NCI-H1092 treated with DMSO at 0.1 percent for 48 hours (cell line): ENCODE results near the gene PSORS1C1.
"Not testable (repeated sequence)": the region's sequence is repeated elsewhere in the genome, so short reads cannot be mapped to it uniquely, and the experiment has no call there.

Source experiments
- DNase-seq: peaks from one replicate; lab custom pipeline; 2025; lab: John Stamatoyannopoulos, UW

PSORS1C1 gene

DNA sequence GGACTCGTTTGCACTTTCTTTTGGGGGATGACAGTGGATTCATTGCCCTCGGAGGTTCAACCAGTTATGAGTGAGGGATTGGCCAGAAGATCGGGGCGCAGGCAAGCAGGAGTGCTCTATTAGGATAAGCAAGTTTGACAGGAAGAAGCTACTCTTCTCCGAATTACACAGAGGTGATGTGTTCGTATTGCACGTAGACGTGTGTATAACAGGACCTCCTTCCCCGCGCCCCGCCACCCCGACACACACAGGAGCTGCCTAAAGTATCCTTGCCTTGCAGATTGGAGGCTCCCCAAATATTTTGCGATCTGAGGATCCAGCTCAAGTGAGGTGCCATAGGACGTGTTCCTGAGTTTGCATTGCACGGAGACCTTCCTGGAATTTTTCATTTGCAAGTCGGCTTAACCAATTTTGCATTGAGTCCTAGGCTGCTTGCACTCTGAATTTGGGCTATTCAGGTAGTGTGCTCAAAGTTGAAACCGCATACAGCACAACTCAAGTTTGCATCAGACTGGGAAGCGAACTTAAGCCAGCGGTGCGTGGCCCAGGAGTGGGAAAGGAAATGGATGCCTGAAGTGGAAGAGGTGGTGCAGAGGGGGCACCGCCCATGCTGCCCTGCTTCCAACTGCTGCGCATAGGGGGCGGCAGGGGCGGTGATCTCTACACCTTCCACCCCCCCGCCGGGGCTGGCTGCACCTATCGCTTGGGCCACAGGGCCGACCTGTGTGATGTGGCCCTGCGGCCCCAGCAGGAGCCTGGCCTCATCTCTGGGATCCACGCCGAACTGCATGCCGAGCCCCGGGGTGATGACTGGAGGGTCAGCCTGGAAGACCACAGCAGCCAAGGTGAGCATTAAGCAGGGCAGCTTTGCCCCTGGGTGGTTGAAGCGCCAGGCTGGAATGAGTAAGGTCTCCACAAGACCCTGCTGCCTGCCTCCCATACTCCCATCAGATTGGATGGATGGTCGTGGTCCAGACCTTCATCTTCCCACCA, 44.6 kb downstream of the PSORS1C1 start:
- no peak for DNase-seq

DNA sequence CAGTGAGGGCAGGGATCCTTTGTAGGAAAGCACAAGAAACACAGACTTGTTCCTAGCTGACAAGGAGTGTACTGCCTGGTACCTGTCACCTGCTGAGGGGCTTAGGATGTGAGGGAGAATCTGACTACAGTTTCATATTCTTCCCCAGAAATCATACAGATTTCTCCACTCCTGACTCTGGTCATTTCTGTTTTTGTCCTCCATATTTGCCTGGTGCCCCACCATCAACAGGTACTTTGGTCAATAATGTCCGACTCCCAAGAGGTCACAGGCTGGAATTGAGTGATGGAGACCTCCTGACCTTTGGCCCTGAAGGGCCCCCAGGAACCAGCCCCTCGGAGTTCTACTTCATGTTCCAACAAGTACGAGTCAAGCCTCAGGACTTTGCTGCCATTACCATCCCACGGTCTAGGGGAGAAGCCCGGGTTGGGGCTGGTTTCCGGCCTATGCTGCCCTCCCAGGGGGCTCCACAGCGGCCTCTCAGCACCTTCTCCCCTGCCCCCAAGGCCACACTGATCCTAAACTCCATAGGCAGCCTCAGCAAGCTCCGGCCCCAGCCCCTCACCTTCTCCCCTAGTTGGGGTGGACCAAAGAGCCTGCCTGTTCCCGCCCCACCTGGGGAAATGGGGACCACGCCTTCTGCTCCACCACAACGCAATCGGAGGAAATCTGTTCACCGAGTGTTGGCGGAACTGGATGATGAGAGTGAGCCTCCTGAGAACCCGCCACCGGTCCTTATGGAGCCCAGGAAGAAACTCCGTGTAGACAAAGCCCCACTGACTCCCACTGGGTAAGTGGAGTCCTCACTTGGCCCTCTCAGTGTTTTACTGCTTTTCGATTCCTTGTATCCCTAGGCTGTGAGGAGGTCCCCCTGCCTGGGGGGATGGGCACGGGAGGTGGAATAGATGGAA, 46.9 kb downstream of the PSORS1C1 start:
- DNase-seq, result no peak

DNA sequence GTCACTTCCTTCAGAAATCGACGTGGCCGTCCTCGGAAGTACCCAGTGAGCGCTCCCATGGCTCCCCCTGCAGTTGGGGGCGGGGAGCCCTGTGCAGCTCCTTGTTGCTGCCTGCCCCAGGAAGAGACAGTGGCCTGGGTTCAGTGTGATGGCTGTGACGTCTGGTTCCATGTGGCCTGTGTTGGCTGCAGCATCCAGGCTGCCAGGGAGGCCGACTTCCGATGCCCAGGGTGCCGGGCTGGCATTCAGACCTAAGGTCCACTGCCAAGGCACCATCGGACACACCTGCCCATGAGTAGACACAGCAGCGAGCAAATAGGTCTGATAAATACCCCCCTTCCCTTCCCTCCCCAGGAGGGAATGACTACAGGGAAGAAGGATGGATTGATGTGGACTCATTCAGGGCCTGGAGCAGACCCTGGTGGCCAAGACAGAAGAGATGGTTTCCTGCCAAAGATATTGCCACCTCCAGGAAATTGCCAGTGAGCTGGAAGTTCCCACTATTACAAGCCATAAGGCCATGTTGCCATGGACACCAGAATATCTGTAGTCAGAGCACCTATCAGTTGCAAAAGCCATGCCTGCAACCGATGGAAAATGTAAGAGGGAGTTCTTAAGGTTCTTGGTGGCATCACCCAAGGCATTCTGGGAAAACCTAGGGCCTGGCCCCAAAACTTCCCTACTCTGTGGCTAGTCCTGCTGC, 48.0 kb downstream of the PSORS1C1 start:
- DNase-seq, result no peak

DNA sequence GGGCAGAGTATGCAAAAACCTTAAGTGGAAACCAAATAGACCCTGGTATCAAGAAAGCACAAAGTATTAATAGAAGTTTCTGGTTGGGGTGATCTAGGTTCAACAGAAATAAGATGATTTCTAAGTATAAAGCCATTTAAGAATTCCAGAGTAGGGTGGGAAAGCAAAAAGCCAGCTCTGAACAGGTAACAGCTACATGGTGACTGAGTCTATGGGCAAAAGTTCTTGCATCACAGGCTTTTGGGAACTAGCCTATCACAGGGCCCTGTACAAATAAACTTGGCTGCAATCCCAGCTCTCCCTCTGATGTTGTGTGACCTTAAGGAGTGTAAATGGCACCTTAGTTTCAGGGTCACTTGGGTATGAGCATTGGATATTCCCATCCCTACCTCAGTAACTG, 49.3 kb downstream of the PSORS1C1 start:
- no peak for DNase-seq

DNA sequence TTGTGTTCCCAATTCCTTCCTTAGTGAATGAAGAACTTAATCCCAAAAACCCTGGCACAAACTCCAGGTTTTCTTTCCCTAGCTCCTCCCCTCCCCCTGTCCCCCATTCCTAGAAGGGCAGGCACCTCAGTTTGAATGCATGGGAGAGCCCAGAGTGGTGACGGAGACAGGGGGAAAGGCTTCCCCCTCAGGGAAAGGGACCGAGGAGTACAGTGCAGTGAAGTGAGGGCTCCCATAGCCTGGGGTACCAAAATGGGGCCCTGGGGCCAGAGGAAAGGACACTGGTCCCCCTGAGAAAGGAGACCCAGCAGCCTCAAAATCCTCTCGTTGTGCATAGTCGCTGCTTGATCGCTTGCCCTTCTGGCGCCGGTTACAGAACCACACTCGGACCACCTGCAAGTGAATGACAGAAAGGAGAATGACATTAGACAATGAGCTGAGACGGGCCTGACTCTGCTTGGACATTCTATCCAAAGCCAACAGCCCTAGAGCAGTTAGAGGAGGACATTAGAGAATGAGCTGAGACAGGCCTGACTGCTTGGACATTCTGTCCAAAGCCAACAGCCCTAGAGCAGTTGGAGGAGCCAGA, 50.0 kb downstream of the PSORS1C1 start:
- DNase-seq, result not testable (repeated sequence)

DNA sequence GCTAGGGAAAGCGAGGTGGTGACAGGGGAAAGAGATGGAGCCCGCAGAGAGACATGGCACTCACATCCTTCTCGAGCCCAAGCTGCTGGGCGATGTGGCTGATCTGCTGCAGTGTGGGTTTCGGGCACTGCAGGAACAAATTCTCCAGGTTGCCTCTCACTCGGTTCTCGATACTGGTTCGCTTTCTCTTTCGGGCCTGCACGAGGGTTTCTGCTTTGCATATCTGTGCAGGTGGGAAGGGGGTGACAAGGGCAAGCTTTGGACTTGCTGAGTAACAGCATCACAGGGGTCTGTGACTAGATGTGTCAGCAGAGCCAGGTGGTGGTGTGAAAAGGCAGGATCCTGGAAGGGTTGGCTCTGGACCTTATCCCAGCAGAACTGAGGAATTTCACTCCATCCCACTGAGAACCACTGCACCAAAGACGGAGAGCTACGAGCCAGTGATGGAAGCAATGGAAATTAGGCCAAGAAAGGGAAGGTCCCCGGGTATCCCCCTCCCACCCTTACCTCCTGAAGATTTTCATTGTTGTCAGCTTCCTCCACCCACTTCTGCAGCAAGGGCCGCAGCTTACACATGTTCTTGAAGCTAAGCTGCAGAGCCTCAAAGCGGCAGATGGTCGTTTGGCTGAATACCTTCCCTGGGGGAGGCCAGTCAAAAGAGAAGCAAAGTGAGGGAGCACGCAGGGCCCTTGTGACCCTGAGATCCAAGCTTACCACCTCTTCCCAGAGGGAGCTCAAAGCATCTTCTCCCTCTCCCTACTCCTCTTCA, 50.6 kb downstream of the PSORS1C1 start:
- DNase-seq, result not testable (repeated sequence)

DNA sequence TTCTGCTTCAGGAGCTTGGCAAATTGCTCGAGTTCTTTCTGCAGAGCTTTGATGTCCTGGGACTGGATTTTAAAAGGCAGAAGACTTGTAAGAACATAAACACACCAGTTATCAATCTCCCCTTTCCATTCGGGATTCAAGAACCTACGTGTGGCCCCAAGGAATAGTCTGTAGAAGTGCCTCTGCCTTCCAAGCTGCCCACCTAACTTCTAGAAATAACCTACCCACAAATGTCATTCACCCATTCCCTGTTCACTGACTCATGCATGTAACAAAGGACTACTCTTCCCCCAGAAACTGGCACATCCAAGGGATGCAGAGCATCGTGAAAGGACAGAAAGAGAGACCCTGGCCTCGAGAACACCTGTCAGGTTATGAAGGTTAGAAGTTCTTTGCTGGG, 51.4 kb downstream of the PSORS1C1 start:
- no peak for DNase-seq

DNA sequence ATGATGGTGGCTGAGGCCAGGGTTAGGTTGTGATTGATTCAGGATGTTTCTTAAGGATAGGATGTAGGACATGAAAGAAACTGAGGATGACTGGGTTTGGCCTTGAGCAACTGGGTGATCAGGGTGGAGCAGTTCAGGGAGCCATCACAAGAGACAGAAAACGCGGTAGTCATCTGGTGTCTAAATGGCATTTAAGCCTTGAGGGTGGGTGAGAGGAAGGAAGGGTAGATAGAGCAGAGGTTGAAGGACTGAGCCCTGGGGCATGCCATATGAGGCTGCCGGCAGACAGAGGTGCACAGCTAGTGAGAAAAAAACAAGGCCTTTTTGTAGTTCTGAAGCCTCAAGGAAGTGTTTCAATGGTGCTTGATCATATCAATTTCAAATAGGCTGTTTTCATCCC, 54.0 kb downstream of the PSORS1C1 start:
- no peak for DNase-seq

DNA sequence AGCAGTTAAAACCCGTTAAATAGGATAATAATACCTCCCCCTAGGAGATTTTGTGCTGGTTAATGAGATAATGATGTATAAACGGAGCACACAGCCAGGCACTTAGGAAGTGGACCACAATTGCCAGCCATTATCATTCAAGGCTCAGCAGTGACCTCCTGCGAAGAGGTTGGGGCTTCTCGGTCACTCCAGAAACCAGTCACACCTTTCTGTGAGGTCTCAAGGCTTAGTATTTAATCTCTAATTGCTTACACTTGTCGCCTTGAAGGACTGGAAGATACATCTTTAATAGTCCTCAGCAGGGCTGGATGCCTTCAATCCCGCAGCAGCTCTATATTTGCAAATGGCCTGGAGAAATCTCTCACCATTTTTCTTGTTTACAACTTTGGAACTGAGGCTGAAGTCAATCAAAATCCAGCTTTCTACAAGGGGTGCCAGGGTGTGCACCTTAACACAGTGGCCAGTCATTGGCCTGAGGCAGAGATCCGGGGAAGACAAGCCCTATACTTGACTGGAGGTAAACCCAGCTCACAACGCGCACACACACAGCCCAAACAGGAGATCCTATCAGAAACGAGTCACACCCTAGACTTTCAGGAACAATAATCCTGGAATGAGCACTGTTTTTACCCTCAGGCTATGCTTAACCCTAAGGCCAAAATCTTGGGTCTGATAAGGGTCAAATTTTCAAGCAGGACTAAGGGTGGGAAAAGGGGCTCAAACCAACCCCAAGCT, 54.7 kb downstream of the PSORS1C1 start:
- DNase-seq, result no peak

DNA sequence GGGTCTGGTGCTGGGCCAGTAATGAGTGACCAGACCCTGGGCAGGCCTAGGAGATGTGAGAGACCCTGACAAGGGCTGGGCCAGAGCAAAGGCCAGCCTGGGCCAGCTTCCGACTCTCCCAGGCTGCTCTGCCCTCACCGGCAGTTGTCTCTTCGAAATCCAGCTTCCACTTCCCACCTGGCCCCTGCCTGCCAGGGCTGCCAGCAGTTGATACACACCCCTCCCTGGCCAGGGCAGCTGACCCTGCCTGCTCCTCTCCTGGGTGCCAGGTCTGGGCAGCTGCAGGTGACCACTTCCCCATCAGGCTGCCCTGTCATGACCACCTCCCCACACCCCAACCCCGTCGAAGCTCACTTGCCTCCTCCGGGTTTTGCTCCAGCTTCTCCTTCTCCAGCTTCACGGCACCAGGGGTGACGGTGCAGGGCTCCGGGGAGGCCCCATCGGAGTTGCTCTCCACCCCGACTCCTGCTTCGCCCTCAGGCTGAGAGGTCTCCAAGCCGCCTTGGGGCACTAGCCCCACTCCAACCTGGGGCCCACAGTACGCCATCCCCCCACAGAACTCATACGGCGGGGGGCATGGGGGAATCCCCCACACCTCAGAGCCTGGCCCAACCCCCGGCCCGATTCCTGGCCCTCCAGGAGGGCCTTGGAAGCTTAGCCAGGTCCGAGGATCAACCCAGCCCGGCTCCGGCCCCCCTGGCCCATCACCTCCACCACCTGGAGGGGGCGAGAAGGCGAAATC, 55.4 kb downstream of the PSORS1C1 start:
- not testable (repeated sequence) for DNase-seq

DNA sequence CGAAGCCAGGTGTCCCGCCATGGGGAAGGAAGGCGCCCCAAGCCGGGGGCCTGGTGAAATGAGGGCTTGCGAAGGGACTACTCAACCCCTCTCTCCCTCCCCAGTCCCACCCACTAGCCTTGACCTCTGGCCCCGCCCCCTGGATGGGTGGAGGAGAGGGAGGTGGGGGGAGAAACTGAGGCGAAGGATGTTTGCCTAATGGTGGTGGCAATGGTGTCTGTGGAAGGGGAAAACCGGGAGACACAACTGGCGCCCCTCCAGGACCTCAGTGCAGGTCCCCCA, 55.9 kb downstream of the PSORS1C1 start, which contains the start of gene POU5F1:
Gene POU5F1 (minus strand): TSS at position 83 of the 282 bp plus-strand sequence. CDS start 62 bp downstream, at position 21.
- DNase-seq, result no peak

DNA sequence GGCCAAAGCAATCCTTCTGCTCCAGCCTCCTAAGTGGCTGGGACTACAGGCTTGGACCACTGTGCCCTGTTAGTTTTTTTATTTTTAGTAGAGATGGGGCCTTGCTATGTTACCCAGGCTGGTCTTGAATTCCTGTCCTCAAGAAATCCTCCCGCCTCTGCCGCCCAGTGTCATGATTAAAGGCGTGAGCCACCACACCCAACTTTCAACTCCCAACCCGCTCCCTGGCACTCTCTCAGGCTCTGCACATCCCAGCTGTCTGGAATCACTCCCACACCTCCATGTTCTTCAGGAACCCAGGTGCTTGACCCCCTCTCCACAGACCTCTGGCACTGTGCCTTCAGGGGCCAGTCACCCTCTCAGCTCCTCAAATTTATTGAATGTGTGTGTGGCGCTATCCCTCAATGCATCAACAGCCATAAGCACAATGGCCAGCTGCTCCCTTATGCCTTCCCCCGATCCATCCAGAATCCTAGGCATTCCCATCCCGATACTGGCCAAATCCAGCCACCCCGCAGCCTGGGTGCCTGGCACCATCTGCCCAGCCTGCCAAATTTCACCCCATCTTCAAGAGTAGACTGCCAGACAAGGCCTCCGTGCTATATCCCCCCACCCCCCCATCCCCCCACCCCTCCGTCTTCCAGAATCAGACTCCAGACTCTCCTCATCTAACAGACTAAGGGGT, 56.5 kb downstream of the PSORS1C1 start:
- no peak for DNase-seq

DNA sequence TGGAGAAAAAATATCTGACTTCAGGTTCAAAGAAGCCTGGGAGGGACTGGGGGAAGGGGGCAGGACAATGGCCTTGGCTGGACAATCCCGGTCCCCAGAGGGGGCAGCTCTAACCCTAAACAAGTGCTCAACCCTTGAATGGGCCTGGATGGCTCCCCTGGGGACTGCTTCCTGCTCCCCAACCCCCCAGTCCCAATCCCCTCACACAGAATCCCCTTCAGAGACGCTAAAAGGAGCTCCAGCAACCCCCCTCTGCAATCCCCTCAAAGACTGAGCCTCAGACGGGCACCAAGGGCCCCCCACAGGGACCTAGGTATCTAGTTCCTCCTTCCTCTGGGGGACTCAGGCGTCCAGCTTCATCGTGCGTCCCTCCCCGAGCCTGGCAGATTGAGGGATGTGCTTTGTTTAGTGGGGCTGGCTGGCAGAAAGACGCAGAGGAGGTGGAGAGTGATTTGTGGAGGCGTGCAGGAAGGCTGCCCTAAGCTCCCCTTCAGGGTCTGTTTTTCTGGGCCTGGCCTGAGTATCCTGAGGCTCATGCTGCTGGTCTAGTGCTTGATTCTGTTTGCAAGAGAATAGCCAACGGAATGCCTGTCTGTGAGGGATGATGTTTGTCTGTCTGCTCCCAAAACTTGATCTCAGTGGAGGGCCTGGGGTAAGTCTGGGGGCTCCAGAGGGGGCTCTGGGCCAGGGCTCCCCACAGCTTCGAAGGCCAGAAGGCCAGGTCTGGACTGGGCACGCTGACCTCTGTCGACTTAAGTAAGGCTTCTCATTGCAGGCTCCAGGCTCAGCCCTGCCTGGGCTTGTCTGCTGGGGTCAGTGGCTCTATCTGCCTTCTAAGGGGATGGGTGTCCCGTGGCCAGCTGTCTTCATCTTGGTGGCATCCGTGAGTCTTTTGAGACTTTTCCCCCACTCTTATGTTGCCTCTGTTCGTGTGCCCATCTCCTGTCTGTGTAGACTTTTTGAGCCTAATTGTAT, 57.6 kb downstream of the PSORS1C1 start:
- no peak for DNase-seq

DNA sequence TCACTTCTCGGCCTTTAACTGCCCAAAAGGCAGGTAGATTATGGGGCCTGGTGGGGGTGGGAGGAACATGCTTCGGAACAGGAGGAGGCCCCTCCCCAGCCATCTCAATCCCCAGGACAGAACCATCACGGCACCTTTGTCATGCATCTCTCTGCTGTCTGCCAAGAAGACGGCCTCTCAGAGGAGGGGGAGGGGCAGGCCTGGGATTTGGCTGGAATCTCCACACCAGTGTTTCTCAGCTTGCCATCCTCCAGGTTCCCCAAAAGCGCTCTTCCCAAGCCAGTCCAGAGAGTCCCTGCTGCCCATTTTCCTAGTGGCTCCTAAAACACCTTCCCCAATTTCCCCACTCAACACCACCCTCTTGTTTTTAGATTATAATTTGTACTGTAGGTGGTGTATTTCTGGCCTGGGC, 58.4 kb downstream of the PSORS1C1 start:
- no peak for DNase-seq

DNA sequence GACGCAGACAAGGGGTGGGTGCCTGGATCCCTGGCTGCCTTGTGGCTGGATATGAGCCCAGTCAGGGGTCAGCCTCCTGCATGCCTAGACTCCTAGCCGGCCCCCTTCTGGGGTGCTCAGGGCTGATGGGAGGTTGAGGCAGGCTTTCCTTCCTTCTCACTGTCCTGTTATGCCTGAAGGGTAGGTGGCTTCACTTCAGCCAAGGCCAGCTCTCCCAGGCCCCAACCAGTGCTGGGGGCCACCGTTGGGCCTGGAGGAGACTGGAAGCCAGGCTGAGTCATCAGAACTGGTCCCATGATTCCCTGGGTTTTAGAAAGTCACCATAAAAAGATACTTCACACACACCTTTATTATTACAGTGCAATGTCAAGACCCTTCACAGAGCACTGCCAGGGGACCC, 58.8 kb downstream of the PSORS1C1 start:
- DNase-seq, result no peak

DNA sequence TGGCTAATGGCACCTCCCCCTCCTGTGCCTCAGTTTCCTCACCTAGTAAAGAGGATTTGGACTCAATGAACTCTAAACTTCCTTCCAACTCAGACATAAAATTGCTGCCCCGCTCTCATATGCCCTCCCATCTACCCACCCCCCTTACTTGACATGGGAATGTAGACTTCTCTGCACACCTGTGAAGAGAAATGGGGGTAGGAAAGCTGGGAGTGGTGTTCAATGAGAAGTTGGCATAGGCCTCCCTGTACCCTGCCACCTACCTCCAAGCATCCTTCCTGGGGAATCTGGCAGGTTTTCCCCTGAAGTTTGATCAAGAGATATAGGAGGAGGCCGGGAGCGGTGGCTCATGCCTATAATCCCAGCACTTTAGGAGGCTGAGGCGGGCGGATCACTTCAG, 59.8 kb downstream of the PSORS1C1 start:
- no peak for DNase-seq

DNA sequence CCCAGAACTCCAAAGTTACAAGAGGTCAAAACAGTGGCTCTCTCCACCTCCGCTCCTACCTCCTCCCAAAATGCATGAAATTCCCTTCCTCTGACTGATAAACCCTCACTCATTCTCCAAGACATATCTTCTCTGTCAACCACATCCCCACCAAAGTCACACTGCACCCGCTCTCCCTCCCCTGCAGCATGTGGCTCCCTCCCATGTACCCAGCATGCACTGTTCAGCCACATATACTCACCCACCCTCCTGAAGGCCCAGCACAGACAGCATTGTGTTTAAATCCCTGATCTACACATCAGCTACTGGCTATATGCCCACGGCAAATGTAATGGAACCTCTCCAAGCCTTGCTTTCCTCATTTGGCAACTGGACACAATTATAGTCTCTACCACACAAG, 61.4 kb downstream of the PSORS1C1 start:
- DNase-seq, result no peak
